Measurements from ENCODE around the gene LAMB4.

The LAMB4 gene

GRCh38 chr7:108108131-108108530, 22.0 kb downstream of the LAMB4 start:
- no peak for DNase-seq

DNA sequence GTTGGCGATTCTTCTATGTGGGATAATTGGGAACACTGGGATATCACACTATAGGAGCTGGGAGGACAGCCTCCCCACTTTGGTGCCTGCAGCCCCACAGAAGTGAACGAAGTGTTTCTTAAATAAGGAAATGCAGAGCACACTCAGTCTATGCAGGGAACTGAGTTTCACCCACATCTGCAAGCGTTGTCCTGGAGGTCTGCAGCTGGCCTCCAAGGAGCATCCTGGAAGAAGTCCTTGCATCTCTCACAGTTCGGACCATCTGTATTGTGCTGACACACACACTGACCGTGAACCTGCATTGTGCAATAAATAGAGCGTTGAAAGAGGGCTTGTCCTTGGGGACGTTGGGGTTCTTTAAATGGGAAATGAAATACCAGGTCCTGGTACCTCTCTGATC, 25.8 kb downstream of the LAMB4 start:
- DNase-seq, result no peak

GRCh38 chr7:108103558-108104298, 26.4 kb downstream of the LAMB4 start:
- no peak for DNase-seq

DNA sequence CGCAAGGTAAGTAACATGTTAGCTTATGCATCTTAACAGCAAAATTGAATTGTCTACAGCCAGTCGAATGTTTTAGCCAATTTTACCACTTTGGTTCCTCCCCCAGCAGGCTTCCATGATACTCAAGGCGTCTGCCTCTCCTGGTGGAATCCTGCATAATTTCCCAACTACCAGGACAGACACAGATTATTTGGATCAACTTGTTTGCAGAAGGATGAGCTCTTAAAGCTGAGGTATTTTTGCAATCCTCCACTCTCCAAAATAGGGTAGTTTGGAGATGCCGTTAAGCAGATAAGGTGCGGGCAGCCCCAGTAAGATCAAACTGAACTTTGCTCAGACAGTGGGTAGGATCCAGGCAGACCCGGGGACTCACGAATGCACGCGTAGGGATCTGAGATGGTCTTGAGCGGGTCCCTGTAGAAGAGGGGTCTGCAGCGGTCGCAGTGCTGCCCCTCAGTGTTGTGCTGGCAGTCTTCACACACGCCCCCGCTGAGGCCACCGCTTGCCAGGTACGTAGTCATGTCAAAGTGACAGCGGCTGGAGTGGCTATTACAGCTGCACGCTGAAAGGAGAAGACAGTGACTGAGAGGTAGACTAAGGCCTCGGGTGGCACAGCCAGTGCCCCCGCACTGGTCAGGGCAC, 27.4 kb downstream of the LAMB4 start:
- no peak for DNase-seq

- DNase-seq, result no peak
Observed at GRCh38 chr7:108101759-108102158, 28.4 kb downstream of the LAMB4 start.

DNA sequence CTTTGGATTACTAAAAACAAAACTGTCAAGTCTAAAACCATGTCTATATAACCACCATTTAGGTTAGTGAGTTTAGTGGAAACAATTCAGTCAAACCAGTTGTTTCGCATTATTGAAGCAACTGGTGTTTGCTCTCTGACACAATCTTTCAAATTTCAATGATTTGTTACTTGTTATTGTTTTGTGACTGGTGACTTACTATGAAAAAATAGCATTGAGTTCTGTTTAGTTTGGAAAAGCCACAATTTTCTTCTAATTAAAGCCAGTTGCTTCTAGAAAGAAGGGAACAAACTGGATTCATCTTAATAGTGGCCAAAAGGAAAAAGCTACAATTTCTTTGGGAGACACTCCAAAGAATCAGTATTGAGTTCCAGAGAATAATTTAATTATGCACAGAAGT, 30.4 kb downstream of the LAMB4 start:
- DNase-seq, result no peak

- DNase-seq, result no peak
Observed at GRCh38 chr7:108097703-108098102, 32.5 kb downstream of the LAMB4 start.

GRCh38 chr7:108096996-108097395, 33.2 kb downstream of the LAMB4 start:
- DNase-seq, result no peak

DNA sequence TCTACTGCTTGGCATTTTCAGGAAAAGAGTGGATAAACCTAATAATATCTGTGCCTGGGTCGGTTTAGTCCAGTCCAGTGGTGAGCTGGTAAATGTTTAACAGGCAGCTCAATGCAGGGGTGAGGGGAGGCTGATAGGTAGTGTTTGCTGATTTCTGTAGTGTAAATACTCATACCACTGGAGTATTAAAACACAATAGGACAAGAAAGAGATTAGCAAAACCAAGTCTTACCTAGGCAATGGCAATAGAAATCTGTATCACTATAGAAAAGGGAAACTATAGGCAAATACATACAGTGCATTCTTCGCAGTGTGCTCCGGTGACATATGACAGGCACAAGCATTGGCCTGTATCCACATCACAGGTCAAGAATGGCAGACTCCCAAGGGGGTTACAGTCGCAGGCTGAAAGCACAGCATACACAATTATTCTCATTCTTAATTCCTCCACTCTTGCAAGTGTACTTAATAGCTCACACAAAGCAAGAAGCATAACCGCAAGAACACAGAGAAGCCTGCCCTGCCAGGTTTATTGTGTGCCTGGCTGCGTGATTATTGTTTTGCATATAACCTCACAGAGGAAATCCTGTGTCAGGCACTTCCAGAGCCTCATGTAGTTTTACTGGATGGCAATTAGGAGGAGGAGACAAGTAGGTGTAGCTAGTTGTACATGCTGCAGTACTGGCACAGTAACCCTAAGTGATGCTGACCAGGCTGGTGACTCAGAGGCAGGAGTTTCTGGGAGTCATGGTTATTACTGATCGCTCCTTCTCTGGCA, 35.0 kb downstream of the LAMB4 start:
- no peak for DNase-seq

GRCh38 chr7:108094346-108094745, 35.8 kb downstream of the LAMB4 start:
- DNase-seq, result no peak

- no peak for DNase-seq
Observed at GRCh38 chr7:108093851-108094331, 36.3 kb downstream of the LAMB4 start.

- DNase-seq, result no peak
Observed at GRCh38 chr7:108093341-108093740, 36.8 kb downstream of the LAMB4 start.

- DNase-seq, result no peak
Observed at GRCh38 chr7:108091461-108091831, 38.7 kb downstream of the LAMB4 start.

- no peak for DNase-seq
Observed at GRCh38 chr7:108090791-108091460, 39.2 kb downstream of the LAMB4 start.

- DNase-seq, result no peak
Observed at GRCh38 chr7:108089381-108089780, 40.8 kb downstream of the LAMB4 start.

GRCh38 chr7:108088729-108089128, 41.4 kb downstream of the LAMB4 start:
- DNase-seq, result no peak

DNA sequence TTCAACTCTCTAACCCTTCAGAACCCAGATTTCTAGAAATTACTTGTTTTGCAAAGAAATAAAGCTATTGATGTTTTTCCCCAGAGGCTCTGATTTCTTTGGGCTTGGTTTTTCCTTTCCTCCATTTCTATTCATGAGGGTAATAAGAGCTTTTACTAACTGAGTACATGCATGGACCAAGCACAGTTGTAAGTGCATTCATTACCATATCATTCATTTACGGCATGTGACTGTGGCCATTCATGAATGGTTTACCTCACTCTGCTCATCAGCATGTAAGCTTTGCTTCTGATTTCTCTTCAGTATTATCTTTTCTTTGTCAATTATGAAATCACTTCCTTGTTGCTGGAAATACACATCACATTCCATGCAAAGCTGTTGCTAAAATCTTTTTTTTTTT, 42.4 kb downstream of the LAMB4 start:
- no peak for DNase-seq

DNA sequence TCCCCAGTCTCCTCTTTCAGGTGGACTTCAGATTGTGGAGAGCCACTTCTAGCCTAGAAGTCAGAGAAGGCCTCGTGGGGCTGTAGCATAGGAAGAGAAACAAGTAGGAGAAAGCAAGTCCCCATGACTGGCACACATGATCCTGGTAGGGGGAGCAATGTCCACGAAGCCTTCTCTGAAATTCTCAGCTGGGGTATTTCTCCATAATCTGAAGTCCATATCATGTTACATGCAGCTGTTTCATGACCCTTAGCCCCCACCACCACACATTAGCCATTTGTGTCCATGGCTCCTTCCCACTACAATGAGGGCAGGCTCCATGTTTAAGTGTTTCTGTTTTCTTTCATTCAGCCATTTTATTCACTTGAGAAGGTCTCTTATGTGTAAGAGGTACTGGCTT, 43.2 kb downstream of the LAMB4 start:
- DNase-seq, result no peak

GRCh38 chr7:108086546-108086945, 43.6 kb downstream of the LAMB4 start:
- DNase-seq, result no peak

GRCh38 chr7:108083980-108084379, 46.2 kb downstream of the LAMB4 start:
- DNase-seq, result no peak

DNA sequence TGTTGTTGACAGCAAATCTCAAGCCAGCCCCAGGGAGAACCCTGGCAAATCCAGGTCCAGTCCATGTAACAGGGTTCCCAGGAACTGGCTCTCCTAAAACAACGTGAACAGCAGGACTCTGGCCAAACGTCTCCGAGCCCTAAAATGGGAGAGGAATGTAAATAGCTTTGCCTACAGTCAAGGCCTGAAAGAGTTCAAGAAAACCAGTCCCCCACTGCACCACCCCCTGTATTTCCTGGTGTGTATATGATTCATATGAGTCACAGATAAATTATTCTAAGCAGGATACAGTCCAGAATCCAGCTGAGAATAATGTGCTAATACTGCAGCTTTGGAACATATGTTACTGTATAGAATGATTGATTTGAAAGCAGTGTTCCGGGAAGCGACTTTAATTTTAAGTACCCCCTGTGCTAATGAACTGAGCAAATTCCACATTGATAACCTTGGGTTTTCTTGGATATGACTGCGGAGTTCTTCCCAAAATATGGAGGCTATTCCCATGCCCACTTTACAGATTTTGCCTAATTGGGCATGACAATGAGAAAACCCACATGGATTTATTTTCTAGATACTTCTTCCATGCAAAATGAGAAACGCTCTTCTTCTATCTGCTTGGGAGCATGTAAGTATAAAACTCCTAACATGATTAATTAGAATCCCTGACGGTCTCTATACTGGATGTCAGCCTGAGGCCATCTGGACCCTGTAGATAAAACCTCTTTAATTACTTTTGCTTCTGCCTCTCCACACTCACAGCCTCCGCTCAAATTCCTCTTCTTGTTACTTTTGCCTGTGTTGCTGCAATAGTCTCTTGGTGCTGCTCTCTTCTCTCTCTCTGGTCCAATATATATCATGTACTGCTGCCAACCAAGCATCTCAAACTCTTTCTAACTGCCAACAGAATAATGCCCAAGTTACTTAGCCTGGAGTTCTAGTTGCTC, 50.2 kb downstream of the LAMB4 start:
- no peak for DNase-seq

DNA sequence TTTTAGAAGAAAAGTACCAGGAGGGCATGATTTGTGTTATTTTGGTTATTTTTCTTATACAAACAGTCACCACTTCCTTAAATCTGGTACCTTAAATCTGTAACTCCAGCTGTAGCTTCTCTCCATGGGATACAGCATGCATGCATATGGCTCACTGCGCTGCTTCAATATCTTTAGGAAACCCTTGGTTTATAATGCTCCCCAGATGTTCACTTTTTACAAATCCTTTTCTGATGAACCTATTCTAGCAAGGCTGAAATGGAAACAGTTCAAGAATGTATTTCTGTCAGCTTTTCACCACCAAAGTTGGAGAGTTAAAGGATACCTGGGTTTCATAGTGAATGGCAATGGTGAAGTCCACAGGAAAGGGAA, 50.9 kb downstream of the LAMB4 start:
- DNase-seq, result no peak

Data from T-helper 1 cell (primary cell).